WTC11 (cell line): ENCODE results near the gene GRB7. TPM values are rescaled to one million over a fixed set of nuclear protein-coding genes. Genes with fewer than 3 reads are reported as not detected.

Experiments used
- ATAC-seq: fragments of 200-7000 bp; cut with Tn5 transposase; 2 replicates; pipeline ENCODE4 v1.10.0; 2021; ENCODE audit warnings: mild to moderate bottlenecking, moderate library complexity
- CTCF ChIA-PET: fragments of 300-600 bp; sonication (Branson Sonifier 250); formaldehyde crosslinking; loops from one replicate; lab custom pipeline; 2021; ENCODE audit warnings: antibody characterized with exemption; lab: Charles Lee
- POLR2A ChIA-PET: fragments of 350-600 bp; sonication (Branson Sonifier 250); formaldehyde crosslinking; loops from one replicate; lab custom pipeline; 2021; ENCODE audit warnings: antibody characterized with exemption; lab: Charles Lee
- DNase-seq: peaks from one replicate; pipeline ENCODE4 v3.0.0; 2021; ENCODE audit warnings: low spot score
- H3K27ac Mint-ChIP-seq: 2 replicates; pipeline ENCODE4 v1.8.0; 2021; ENCODE audit warnings: mixed read lengths
- H3K27me3 Mint-ChIP-seq: 2 replicates; pipeline ENCODE4 v1.8.0; 2021; ENCODE audit warnings: low read depth, mild to moderate bottlenecking, moderate library complexity, mixed read lengths
- H3K36me3 Mint-ChIP-seq: 2 replicates; pipeline ENCODE4 v1.8.0; 2021; ENCODE audit warnings: mixed read lengths
- H3K4me1 Mint-ChIP-seq: 2 replicates; pipeline ENCODE4 v1.8.0; 2022; ENCODE audit warnings: mixed read lengths
- H3K4me3 Mint-ChIP-seq: 2 replicates; pipeline ENCODE4 v1.8.0; 2021; ENCODE audit warnings: mild to moderate bottlenecking, moderate library complexity, mixed read lengths
- H3K9me3 Mint-ChIP-seq: 2 replicates; pipeline ENCODE4 v1.8.0; 2021; ENCODE audit warnings: mixed read lengths
- CREB1 ChIP-seq: sonication (generic); formaldehyde crosslinking; IDR thresholded peaks from 2 replicates; pipeline ENCODE4 v1.8.0; 2023; ENCODE audit warnings: mild to moderate bottlenecking, missing genetic modification reagents
- CREM ChIP-seq: sonication (generic); formaldehyde crosslinking; IDR thresholded peaks from 2 replicates; pipeline ENCODE4 v1.8.1; 2022; ENCODE audit warnings: mild to moderate bottlenecking, missing genetic modification reagents, moderate library complexity
- FOXJ3 ChIP-seq: sonication (generic); formaldehyde crosslinking; IDR thresholded peaks from 2 replicates; pipeline ENCODE4 v1.9.0; 2021; ENCODE audit warnings: missing genetic modification reagents, mild to moderate bottlenecking, borderline replicate concordance
- HMGA2 ChIP-seq: fragments of 250-450 bp; sonication (Bioruptor Pico); IDR thresholded peaks from 2 replicates; pipeline ENCODE4 v1.4.0; 2021; ENCODE audit warnings: mild to moderate bottlenecking, moderate library complexity
- MXD4 ChIP-seq: fragments of 250-450 bp; sonication (Bioruptor Pico); IDR thresholded peaks from 2 replicates; pipeline ENCODE4 v1.8.0; 2021; ENCODE audit warnings: mild to moderate bottlenecking, moderate library complexity, borderline replicate concordance
- NFATC4 ChIP-seq: fragments of 250-450 bp; sonication (Bioruptor Pico); IDR thresholded peaks from 2 replicates; pipeline ENCODE4 v1.9.0; 2021; ENCODE audit warnings: mild to moderate bottlenecking
- NR1H2 ChIP-seq: sonication (generic); formaldehyde crosslinking; IDR thresholded peaks from 2 replicates; pipeline ENCODE4 v1.9.0; 2021; ENCODE audit warnings: mild to moderate bottlenecking, moderate library complexity, missing genetic modification reagents
- SMAD4 ChIP-seq: sonication (generic); formaldehyde crosslinking; IDR thresholded peaks from 2 replicates; pipeline ENCODE4 v1.8.0; 2022; ENCODE audit warnings: mild to moderate bottlenecking, missing genetic modification reagents
- TP53 ChIP-seq: sonication (generic); formaldehyde crosslinking; IDR thresholded peaks from 2 replicates; pipeline ENCODE4 v1.8.1; 2023; ENCODE audit warnings: mild to moderate bottlenecking, missing genetic modification reagents
- total RNA-seq: library from RNA; stranded (reverse); gene quantifications from 3 replicates; pipeline ENCODE4 v1.2.3, GENCODE V29; 2021
- TF ChIP-seq, protein P1 (sequence below): fragments of 250-450 bp; sonication (Bioruptor Pico); IDR thresholded peaks from 2 replicates; pipeline ENCODE4 v1.9.0; 2021; ENCODE audit warnings: mild to moderate bottlenecking
- TF ChIP-seq, protein P2 (sequence below): sonication (generic); formaldehyde crosslinking; IDR thresholded peaks from 2 replicates; pipeline ENCODE4 v1.8.0; 2023; ENCODE audit warnings: missing genetic modification reagents
- TF ChIP-seq, protein P3 (sequence below): fragments of 250-450 bp; sonication (Bioruptor Pico); IDR thresholded peaks from 2 replicates; pipeline ENCODE4 v2.1.2; 2022; ENCODE audit warnings: mild to moderate bottlenecking, moderate library complexity
- TF ChIP-seq, protein P4 (sequence below): sonication (generic); formaldehyde crosslinking; IDR thresholded peaks from 2 replicates; pipeline ENCODE4 v1.8.0; 2022; ENCODE audit warnings: mild to moderate bottlenecking, missing genetic modification reagents
- TF ChIP-seq, protein P5 (sequence below): sonication (generic); formaldehyde crosslinking; IDR thresholded peaks from 2 replicates; pipeline ENCODE4 v1.8.1; 2022; ENCODE audit warnings: mild to moderate bottlenecking, missing genetic modification reagents, moderate library complexity, borderline replicate concordance
- TF ChIP-seq, protein P6 (sequence below): sonication (generic); formaldehyde crosslinking; IDR thresholded peaks from 2 replicates; pipeline ENCODE4 v1.8.1; 2022; ENCODE audit warnings: missing genetic modification reagents, borderline replicate concordance
- TF ChIP-seq, protein P7 (sequence below): sonication (generic); formaldehyde crosslinking; IDR thresholded peaks from 2 replicates; pipeline ENCODE4 v1.8.1; 2022; ENCODE audit warnings: mild to moderate bottlenecking, moderate library complexity, missing genetic modification reagents
- TF ChIP-seq, protein P8 (sequence below): sonication (generic); formaldehyde crosslinking; IDR thresholded peaks from 2 replicates; pipeline ENCODE4 v1.8.1; 2022; ENCODE audit warnings: low read depth, mild to moderate bottlenecking, moderate library complexity, missing genetic modification reagents, borderline replicate concordance

Gene GRB7
- total RNA-seq, 1 experiment from 2014 or later: 48.5 TPM

DNA sequence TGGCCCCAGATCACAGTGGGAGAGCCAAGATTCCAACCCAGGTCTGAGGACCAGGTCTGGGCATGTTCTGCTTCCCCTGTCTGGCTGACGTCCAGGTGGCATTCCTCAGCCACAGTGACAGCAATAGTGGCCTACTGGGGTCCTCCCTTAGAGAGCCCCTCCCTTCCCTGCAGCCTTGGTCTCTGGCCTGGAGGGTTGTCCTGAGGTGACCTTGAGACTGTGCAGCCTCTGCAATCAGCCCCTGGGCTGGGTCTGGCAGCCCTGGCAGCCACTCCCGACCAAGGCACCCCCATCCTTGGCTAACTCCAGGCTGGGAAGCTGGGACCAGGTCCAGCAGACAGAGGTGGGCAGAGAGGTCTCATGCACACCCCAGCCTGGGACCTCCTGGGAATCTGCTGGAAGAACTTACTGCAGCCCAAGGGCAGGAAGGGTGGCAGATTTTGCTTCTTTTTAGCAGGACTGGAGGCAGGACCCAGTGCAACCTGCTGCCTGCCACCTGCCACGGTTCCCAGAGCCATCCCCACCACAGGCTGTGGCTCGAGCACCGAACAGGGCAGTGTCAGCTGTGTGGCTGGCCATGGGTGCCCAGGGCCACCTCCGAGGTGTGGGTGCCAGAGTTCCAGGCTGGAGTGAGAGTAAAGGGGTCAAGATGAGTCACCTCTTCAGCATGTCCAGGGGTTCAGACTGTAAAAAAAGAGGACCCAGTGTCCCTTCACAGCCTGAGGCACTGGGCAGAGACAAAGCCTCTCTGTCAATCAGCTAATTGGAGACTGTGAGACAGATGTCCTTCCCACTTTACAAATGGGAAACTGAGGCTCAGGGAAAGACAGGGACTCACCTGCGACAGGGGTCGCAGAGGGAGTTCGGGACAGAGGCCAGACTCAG, 12.6 kb downstream of the GRB7 start:
- Mint-ChIP-seq H3K27ac (no peak overlapping the region), H3K4me1 (peaks cover 51% of the 10 kb centered on the region), H3K27me3 (peaks cover 11% of the 10 kb centered on the region), H3K36me3 (peaks cover 5% of the 10 kb centered on the region; the same call in 1 of the 2 replicates), H3K9me3 (no peaks in the 10 kb centered on the region), H3K4me3 (no peak overlapping the region)
- DNase-seq (no peak), ATAC-seq (no peak)
- ChIA-PET POLR2A (no interaction called here), CTCF (interaction anchor here (1.2 to 9.2 kb wide), 2 partner anchors 21 to 54 kb away, joined by 3 to 79 read pairs; partner anchors contain the start of gene MIEN1)
- TF ChIP-seq, protein P1, sequence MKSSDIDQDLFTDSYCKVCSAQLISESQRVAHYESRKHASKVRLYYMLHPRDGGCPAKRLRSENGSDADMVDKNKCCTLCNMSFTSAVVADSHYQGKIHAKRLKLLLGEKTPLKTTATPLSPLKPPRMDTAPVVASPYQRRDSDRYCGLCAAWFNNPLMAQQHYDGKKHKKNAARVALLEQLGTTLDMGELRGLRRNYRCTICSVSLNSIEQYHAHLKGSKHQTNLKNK (CRISPR knock-in tag): no peak
- TF ChIP-seq NFATC4 (CRISPR knock-in tag) (no peak), MXD4 (CRISPR knock-in tag) (no peak), HMGA2 (no peak), FOXJ3 (CRISPR knock-in tag) (no peak), CREM (no peak), CREB1 (CRISPR knock-in tag) (no peak), NR1H2 (CRISPR knock-in tag) (no peak), SMAD4 (CRISPR knock-in tag) (no peak), TP53 (CRISPR knock-in tag) (no peak)
- TF ChIP-seq, protein P2, sequence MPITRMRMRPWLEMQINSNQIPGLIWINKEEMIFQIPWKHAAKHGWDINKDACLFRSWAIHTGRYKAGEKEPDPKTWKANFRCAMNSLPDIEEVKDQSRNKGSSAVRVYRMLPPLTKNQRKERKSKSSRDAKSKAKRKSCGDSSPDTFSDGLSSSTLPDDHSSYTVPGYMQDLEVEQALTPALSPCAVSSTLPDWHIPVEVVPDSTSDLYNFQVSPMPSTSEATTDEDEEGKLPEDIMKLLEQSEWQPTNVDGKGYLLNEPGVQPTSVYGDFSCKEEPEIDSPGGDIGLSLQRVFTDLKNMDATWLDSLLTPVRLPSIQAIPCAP (CRISPR knock-in tag): no peak
- TF ChIP-seq, protein P3, sequence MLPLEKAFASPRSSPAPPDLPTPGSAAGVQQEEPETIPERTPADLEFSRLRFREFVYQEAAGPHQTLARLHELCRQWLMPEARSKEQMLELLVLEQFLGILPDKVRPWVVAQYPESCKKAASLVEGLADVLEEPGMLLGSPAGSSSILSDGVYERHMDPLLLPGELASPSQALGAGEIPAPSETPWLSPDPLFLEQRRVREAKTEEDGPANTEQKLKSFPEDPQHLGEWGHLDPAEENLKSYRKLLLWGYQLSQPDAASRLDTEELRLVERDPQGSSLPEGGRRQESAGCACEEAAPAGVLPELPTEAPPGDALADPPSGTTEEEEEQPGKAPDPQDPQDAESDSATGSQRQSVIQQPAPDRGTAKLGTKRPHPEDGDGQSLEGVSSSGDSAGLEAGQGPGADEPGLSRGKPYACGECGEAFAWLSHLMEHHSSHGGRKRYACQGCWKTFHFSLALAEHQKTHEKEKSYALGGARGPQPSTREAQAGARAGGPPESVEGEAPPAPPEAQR (CRISPR knock-in tag): no peak
- TF ChIP-seq, protein P4, sequence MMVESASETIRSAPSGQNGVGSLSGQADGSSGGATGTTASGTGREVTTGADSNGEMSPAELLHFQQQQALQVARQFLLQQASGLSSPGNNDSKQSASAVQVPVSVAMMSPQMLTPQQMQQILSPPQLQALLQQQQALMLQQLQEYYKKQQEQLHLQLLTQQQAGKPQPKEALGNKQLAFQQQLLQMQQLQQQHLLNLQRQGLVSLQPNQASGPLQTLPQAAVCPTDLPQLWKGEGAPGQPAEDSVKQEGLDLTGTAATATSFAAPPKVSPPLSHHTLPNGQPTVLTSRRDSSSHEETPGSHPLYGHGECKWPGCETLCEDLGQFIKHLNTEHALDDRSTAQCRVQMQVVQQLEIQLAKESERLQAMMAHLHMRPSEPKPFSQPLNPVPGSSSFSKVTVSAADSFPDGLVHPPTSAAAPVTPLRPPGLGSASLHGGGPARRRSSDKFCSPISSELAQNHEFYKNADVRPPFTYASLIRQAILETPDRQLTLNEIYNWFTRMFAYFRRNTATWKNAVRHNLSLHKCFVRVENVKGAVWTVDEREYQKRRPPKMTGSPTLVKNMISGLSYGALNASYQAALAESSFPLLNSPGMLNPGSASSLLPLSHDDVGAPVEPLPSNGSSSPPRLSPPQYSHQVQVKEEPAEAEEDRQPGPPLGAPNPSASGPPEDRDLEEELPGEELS (CRISPR knock-in tag): no peak
- TF ChIP-seq, protein P5, sequence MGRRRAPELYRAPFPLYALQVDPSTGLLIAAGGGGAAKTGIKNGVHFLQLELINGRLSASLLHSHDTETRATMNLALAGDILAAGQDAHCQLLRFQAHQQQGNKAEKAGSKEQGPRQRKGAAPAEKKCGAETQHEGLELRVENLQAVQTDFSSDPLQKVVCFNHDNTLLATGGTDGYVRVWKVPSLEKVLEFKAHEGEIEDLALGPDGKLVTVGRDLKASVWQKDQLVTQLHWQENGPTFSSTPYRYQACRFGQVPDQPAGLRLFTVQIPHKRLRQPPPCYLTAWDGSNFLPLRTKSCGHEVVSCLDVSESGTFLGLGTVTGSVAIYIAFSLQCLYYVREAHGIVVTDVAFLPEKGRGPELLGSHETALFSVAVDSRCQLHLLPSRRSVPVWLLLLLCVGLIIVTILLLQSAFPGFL (CRISPR knock-in tag): no peak
- TF ChIP-seq, protein P6, sequence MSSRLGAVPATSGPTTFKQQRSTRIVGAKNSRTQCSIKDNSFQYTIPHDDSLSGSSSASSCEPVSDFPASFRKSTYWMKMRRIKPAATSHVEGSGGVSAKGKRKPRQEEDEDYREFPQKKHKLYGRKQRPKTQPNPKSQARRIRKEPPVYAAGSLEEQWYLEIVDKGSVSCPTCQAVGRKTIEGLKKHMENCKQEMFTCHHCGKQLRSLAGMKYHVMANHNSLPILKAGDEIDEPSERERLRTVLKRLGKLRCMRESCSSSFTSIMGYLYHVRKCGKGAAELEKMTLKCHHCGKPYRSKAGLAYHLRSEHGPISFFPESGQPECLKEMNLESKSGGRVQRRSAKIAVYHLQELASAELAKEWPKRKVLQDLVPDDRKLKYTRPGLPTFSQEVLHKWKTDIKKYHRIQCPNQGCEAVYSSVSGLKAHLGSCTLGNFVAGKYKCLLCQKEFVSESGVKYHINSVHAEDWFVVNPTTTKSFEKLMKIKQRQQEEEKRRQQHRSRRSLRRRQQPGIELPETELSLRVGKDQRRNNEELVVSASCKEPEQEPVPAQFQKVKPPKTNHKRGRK: no peak
- TF ChIP-seq, protein P7, sequence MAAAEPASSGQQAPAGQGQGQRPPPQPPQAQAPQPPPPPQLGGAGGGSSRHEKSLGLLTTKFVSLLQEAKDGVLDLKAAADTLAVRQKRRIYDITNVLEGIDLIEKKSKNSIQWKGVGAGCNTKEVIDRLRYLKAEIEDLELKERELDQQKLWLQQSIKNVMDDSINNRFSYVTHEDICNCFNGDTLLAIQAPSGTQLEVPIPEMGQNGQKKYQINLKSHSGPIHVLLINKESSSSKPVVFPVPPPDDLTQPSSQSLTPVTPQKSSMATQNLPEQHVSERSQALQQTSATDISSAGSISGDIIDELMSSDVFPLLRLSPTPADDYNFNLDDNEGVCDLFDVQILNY (CRISPR knock-in tag): no peak
- TF ChIP-seq, protein P8, sequence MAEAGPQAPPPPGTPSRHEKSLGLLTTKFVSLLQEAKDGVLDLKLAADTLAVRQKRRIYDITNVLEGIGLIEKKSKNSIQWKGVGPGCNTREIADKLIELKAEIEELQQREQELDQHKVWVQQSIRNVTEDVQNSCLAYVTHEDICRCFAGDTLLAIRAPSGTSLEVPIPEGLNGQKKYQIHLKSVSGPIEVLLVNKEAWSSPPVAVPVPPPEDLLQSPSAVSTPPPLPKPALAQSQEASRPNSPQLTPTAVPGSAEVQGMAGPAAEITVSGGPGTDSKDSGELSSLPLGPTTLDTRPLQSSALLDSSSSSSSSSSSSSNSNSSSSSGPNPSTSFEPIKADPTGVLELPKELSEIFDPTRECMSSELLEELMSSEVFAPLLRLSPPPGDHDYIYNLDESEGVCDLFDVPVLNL (CRISPR knock-in tag): no peak
